HG03558 (cell line): ENCODE measurements around the gene HAPLN1.
"Not testable (repeated sequence)": the region's sequence is repeated elsewhere in the genome, so short reads cannot be mapped to it uniquely, and the experiment has no call there.

Experiments used
- ATAC-seq: cut with Tn5 transposase; IDR thresholded peaks from one replicate; pipeline ENCODE4 v1.9.1; 2021; ENCODE audit warnings: moderate number of reproducible peaks; ENCODE audit not compliant: unreplicated experiment; ENCODE audit errors: extremely low read depth

HAPLN1 gene

DNA sequence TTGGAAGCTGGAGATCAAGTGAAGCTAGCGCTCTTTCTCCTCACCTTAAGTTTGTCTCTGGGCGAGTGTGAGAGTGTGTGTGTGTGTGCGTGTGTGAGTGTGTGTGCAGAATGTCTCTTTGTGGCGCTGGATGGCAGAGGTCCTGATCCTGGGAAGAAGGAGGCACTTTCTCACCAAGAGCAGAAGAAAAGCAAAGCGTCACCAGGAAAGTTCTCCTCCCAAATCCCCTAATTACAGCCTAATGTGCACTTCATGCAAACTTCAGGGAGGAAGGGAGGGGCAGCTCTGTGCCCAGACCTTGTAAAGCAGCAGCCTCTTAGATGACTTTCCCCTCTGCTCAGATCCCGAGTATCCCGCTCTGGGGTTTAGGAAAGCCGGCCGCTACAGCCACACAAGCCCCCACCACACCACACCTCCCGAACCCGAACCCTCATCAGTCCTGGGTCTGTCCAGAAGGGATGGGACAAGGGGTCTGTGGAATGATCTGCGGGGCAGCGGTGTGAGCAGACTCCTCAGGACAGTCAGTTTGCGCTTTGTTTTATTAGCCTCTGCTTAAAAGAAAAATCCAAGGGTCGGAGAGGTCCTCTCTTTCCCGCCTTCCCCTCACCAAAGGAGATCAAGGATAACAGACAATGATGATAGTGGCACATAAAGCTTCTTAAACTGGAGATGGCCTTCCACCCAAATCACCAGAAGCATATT is at the start of gene HAPLN1:
HAPLN1 (minus strand) TSS at position 20 of the 702 bp plus-strand sequence. CDS start 47,332 bp downstream, outside the sequence.
- no peak for ATAC-seq

GRCh38 chr5:83767409-83767992 is 46.8 kb upstream of the HAPLN1 start:
- no peak for ATAC-seq

- no peak for ATAC-seq
Measured at GRCh38 chr5:83764101-83764500, 43.4 kb upstream of the HAPLN1 start.

DNA sequence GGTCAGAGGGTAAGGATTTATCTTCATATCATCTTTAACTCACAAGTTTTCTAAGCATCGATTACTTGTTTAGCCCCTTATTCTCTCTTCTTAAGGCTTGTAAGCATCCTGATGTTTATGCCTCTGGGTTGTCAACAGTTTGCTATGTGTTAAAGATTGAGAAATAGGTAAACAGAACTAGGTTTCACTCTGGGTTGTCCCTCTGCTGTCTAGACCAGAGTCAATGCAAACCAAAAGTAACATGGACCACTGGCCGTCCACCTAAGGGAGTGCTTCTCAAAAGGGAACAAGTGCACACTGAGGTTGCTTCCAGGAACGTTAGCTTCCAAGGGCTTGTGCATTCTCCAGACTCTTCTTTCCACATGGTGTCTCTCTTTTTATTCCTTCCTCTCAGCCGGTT is 39.9 kb upstream of the HAPLN1 start:
- ATAC-seq: no peak

DNA sequence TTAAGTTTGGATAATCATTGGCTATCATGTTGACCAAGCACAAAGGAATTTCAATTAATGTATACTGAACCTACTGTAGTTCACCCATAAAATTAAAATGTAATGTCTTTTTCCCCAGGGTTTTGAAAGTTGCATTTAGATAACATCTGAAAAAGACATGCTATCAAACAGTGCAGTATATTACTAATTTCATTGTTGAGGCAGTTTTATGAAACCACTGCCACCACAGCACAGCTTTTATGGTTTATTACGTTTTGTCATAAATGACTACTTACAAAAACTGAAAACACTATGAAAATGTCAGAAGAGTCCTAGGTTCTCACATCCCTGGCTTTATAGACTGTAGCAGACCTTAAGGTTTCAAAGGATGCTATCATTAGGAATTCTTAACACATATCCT is 32.0 kb upstream of the HAPLN1 start:
- no peak for ATAC-seq

- ATAC-seq: no peak
Measured at GRCh38 chr5:83751201-83751600, 30.5 kb upstream of the HAPLN1 start.

GRCh38 chr5:83750749-83751148 is 30.1 kb upstream of the HAPLN1 start:
- no peak for ATAC-seq

DNA sequence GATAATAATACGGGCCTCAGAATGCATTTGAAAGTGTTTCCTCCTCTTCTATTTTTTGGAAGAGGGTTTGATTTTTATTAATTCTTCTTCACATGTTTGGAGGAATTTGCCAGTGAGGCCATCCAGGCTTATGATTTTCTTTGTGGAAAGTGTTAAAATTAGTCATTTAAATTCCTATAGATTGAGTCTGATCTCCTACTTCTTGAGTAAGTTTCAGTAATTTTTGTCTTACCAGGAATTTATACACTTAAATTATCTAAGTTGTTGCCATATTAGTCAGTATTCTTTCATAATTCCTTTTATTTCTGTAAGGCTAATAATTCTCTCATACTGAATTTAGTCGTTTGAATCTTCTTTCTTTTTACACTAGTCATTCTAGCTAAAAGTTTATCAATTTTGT is 25.2 kb upstream of the HAPLN1 start:
- no peak for ATAC-seq

- no peak for ATAC-seq
Measured at GRCh38 chr5:83744821-83745220, 24.2 kb upstream of the HAPLN1 start.

DNA sequence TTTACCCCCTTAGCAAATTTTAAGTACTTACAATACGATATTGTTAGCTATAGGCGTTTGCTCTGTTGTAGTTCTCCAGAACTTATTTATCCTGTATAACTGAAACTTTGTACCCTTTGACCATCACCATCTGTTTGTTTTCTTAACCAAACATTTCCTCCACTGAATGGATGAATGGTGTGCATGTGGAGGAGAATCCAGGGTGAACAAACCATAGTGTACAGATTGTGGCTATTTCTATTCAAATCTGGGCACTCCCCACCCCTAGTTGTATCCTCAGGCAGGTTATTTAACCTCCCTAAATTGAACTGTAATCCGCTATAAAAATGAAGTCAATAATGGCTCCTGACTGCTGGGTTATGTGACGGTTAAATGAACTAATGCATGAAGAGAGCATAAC is 21.4 kb upstream of the HAPLN1 start:
- ATAC-seq: no peak

DNA sequence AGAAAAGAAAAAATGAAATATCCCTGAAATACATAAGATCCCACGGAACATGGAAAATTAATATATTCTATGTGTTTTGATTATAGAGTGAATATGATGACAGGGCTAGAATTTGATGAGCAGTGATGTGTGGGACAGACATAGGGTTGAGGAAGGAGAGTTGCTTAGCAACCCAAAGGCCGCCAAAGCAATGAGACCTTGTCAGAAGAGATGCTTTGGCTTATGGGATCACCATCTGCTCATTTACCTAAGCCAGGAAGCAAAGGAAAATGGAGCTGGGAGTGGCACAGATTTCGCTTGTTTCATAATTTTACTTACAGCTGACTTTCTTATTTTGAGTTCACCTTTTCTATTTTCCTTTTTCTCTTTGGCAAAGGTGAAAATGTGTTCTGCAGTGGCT is 20.9 kb upstream of the HAPLN1 start:
- ATAC-seq: no peak

DNA sequence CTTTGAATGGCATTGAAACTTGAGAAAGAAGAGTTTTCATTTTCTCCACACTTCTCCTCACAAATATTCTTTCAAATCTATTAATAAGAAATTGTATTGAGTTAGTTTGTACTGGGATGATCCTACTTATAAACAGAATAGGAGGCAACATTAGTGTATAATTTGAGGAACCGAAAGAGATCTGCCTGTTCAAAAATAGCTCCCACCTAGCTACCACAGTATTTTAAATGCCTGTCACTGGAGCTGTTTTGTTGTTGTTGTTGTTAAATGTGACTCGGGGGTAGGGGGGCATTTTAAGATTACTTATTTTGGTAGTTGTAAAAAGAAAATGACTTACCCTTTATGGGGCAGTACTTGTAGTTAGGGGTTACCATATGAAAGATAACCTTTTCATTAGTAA is 20.1 kb upstream of the HAPLN1 start:
- peak; percentile 52 for ATAC-seq

- not testable (repeated sequence) for ATAC-seq
Measured at GRCh38 chr5:83736169-83736568, 15.5 kb upstream of the HAPLN1 start.

DNA sequence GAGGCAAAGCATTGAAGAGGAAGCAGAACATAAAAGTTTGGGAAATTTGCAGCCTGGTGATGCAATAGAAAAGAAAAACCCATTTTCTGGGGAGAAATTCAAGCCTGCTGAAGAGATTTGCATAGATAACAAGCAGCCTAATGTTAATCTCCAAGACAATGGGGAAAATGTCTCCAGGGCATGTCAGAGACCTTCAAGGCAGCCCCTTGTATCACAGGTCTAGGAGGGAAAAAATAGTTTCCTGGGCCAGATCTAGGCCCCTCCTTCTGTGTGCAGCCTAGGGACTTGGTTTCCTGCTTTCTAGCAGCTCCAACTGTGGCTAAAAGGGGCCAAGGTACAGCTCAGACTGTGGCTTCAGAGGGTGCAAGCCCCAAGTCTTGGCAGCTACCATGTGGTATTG is 14.4 kb upstream of the HAPLN1 start:
- not testable (repeated sequence) for ATAC-seq

- ATAC-seq: no peak
Measured at GRCh38 chr5:83731638-83732037, 11.0 kb upstream of the HAPLN1 start.

- no peak for ATAC-seq
Measured at GRCh38 chr5:83729362-83729761, 8.7 kb upstream of the HAPLN1 start.

- no peak for ATAC-seq
Measured at GRCh38 chr5:83726912-83727311, 6.3 kb upstream of the HAPLN1 start.

GRCh38 chr5:83724935-83725334 is 4.3 kb upstream of the HAPLN1 start:
- no peak for ATAC-seq

DNA sequence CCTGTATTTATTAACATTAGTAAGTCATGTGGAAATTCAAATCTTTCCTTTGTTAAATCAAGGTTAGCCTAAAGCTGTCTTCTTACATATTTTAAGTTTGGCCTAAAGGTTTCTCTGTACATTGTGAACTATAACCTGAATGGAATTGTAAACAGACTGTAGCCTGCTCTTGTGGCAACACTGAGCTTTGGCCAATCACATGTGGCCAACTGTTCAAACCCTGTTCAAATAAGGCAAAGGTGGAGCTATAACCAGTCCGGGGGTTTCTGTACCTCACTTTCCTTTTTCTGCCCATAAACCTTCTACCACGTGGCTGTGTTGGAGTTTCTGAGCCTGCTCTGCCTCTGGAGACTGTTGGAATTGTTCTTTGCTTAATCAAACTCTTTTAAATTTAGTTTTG is 3.3 kb upstream of the HAPLN1 start:
- no peak for ATAC-seq

GRCh38 chr5:83723031-83723430 is 2.4 kb upstream of the HAPLN1 start:
- no peak for ATAC-seq

DNA sequence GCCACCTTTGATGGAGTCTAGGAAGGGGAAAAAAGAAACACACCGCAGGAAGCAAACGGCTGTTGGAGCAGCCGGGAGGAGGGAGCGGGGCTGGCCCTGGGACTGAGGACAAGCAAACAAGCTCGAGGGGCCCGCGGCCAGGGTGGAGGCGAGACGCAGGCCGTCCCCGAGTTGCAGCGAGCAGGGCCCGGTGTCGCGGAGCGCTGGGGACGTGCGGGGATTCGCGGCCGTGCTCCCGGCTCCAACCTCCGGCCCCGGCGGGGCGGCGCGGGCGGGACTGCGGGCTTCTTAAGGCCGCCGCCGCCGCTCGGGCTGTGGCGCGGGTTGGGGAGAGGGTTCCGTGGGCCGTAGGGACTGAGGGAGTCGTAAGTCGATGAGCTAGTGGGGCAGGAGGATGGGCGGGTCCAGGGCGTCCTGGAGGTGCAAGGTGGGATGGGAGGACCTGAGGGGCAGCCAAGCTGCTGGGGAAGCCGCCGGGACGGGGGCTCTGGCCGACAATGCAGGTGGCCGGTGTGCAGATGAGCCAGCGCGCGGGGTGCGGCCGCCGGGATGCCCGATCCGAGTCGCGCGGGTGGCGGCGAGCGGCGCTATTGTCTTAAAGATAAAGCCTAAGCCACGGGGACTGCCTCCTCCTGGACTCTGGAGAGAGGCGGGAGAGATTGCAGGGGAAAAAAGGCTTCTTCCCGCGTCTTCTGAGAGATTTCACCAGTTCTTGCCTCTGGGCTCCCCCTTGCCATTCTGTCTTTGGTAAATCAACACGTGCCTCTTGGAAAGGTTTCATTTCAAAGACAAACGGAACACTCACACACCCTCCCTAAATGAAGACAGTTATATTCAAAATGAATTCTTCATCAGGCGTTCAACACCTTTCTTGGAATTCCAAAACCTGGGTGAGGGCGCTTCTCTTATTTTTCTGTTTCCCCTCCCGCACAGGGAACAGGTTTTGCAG is 1.6 kb upstream of the HAPLN1 start:
- no peak for ATAC-seq
